ENCODE results near the gene KANSL1. TPM values are rescaled to one million over a fixed set of nuclear protein-coding genes. Genes with fewer than 3 reads are reported as not detected.

KANSL1 gene
- polyA plus RNA-seq, 3 donors: 3.1 to 31.9 (median 4.6) TPM

- Histone ChIP-seq H3K9me3 (replicated peaks in 1 of 2; ENCODE audit: control insufficient read depth in 1 of 2, insufficient read depth in 1 of 2, low read length in 2 of 2) (no peaks in the 10 kb centered on the region), H3K4me2 (replicated peaks; ENCODE audit: extremely low read depth, low read length, poor library complexity, severe bottlenecking) (peak overlapping the region; percentile 44), H4K20me1 (ENCODE audit: insufficient read depth, low read length) (peaks cover 100% of the 10 kb centered on the region), H3K4me3 (replicated peaks in 1 of 3; ENCODE audit: low read depth in 2 of 3, low read length in 3 of 3) (peak overlapping the region in 1 of 3 experiments; percentile 33), H3K4me1 (ENCODE audit: control insufficient read depth in 1 of 2, insufficient read depth in 2 of 2, low read length in 2 of 2) (peaks cover 22 to 26% of the 10 kb centered on the region in 2 donors), H3K9ac (ENCODE audit: insufficient read depth, low read length, poor library complexity, severe bottlenecking) (no peak overlapping the region), H2AFZ (ENCODE audit: insufficient read depth, low read depth, low read length, poor library complexity, severe bottlenecking) (no peak overlapping the region), H3K79me2 (ENCODE audit: insufficient read depth, low read length) (peaks cover 100% of the 10 kb centered on the region), H3K27ac (ENCODE audit: low read depth in 1 of 2, low read length in 2 of 2) (peak overlapping the region in 1 of 2 donors; percentile 65), H3K27me3 (ENCODE audit: control insufficient read depth in 2 of 2, insufficient read depth in 2 of 2, low read length in 2 of 2) (no peaks in the 10 kb centered on the region), H3K36me3 (replicated peaks in 1 of 2; ENCODE audit: control insufficient read depth in 1 of 2, insufficient read depth in 2 of 2, low read length in 2 of 2) (peaks cover 0 to 3% of the 10 kb centered on the region in 2 donors)
- Mint-ChIP-seq H3K4me3 (no peak overlapping the region), H3K36me3 (peaks cover 7 to 32% of the 10 kb centered on the region in 2 donors), H3K9me3 (no peaks in the 10 kb centered on the region), H3K27ac (peak overlapping the region; percentile 4 to 64 (median 27)), H3K27me3 (ENCODE audit: low read depth in 3 of 3) (no peaks in the 10 kb centered on the region), H3K4me1 (peaks cover 45% of the 10 kb centered on the region)
- no CpG with 5 or more reads among the region's 1 CpG for WGBS (ENCODE audit: insufficient coverage)
- TF ChIP-seq CTCF (IDR thresholded peaks at IDR 0.05): no peak
- no peak for DNase-seq
- intact Hi-C loops (cut with micrococcal nuclease): loop anchor here in 1 of 2 donors (2.0 kb wide), 1 partner anchor 18 kb away; no protein-coding TSS in a partner anchor
Measured at GRCh38 chr17:46162866-46163265, 30.4 kb downstream of the KANSL1 start.

DNA sequence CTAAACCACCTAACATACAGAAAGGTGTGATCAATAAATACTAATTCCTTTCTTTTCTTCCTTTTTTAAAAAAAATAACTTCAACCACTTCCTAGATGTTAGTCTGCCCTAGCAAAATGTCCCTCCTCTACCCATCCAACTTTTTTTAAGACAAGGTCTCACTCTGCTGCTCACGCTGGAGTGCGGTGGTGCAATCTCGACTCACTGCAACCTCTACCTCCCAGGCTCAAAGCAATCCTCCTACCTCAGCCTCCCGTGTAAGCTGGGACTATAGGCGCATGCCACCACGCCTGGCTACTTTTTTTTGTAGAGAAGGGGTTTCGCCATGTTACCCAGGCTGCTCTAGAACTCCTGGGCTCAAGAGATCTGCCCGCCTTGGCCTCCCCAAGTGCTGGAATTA lies 33.1 kb downstream of the KANSL1 start:
- Mint-ChIP-seq H3K36me3 (peaks cover 4 to 22% of the 10 kb centered on the region in 2 donors), H3K4me1 (peaks cover 65% of the 10 kb centered on the region), H3K27ac (peak overlapping the region in 3 of 7 donors; percentile 2 to 7 (median 6)), H3K9me3 (no peaks in the 10 kb centered on the region), H3K4me3 (no peak overlapping the region), H3K27me3 (ENCODE audit: low read depth in 3 of 3) (no peaks in the 10 kb centered on the region)
- no peak for TF ChIP-seq CTCF (IDR thresholded peaks at IDR 0.05)
- H3K4me1 ChIP-seq (ENCODE audit: control insufficient read depth in 1 of 2, insufficient read depth in 2 of 2, low read length in 2 of 2): peaks cover 28 to 39% of the 10 kb centered on the region in 2 donors
- peaks cover 100% of the 10 kb centered on the region for H4K20me1 ChIP-seq (ENCODE audit: insufficient read depth, low read length)
- no peak overlapping the region for H2AFZ ChIP-seq (ENCODE audit: insufficient read depth, low read depth, low read length, poor library complexity, severe bottlenecking)
- H3K27ac ChIP-seq (ENCODE audit: low read depth in 1 of 2, low read length in 2 of 2): no peak overlapping the region
- peaks cover 100% of the 10 kb centered on the region for H3K79me2 ChIP-seq (ENCODE audit: insufficient read depth, low read length)
- WGBS (ENCODE audit: insufficient coverage): 95% methylated on average over 2 of the region's 8 CpGs
- intact Hi-C loops (cut with micrococcal nuclease): no loop called here
- no peak overlapping the region for H3K4me2 ChIP-seq (replicated peaks; ENCODE audit: extremely low read depth, low read length, poor library complexity, severe bottlenecking)
- no peaks in the 10 kb centered on the region for H3K36me3 ChIP-seq (replicated peaks in 1 of 2; ENCODE audit: control insufficient read depth in 1 of 2, insufficient read depth in 2 of 2, low read length in 2 of 2)
- DNase-seq: no peak
- H3K9ac ChIP-seq (ENCODE audit: insufficient read depth, low read length, poor library complexity, severe bottlenecking): no peak overlapping the region
- H3K27me3 ChIP-seq (ENCODE audit: control insufficient read depth in 2 of 2, insufficient read depth in 2 of 2, low read length in 2 of 2): no peaks in the 10 kb centered on the region
- H3K4me3 ChIP-seq (replicated peaks in 1 of 3; ENCODE audit: low read depth in 2 of 3, low read length in 3 of 3): no peak overlapping the region
- H3K9me3 ChIP-seq (replicated peaks in 1 of 2; ENCODE audit: control insufficient read depth in 1 of 2, insufficient read depth in 1 of 2, low read length in 2 of 2): no peaks in the 10 kb centered on the region

All from CD14-positive monocyte (primary cell).